NCI-H1105 treated with DMSO at 0.1 percent for 48 hours (cell line): ENCODE results near the gene NF2.
A peak's percentile ranks its signal among the peaks of the same experiment; 100 is the strongest.
"Not testable (repeated sequence)": the region's sequence is repeated elsewhere in the genome, so short reads cannot be mapped to it uniquely, and the experiment has no call there.

Experiments used
- DNase-seq: peaks from one replicate; lab custom pipeline; 2025; lab: John Stamatoyannopoulos, UW

Gene NF2

DNA sequence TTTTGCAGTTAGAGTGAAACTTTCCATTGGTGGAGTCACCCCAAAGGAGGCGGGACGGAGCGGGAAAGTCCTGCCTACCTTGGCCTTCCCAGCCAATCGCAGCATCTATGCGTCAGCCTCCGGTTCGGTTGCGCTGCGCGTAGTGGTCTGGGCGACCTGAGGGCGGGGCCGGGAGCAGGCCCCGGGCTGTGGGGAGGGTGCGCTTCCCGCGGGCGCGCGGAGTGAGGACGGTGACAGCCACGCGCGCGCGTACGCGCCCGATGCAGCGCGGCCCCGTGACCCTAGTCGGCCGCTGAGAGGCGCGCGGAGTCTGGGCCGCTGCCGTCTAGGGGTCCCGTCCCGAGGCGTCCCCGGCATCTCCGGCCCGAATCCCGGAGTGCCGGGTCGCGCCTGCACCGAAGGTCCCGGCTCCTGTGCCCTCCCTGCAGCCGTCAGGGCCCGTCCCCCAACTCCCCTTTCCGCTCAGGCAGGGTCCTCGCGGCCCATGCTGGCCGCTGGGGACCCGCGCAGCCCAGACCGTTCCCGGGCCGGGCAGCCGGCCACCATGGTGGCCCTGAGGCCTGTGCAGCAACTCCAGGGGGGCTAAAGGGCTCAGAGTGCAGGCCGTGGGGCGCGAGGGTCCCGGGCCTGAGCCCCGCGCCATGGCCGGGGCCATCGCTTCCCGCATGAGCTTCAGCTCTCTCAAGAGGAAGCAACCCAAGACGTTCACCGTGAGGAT, at the start of gene NF2:
Gene NF2, plus strand, starts transcription at position 276 of the 718 bp plus-strand sequence. Its CDS starts 366 bp downstream, at position 642.
- DNase-seq, result peak; percentile 98

DNA sequence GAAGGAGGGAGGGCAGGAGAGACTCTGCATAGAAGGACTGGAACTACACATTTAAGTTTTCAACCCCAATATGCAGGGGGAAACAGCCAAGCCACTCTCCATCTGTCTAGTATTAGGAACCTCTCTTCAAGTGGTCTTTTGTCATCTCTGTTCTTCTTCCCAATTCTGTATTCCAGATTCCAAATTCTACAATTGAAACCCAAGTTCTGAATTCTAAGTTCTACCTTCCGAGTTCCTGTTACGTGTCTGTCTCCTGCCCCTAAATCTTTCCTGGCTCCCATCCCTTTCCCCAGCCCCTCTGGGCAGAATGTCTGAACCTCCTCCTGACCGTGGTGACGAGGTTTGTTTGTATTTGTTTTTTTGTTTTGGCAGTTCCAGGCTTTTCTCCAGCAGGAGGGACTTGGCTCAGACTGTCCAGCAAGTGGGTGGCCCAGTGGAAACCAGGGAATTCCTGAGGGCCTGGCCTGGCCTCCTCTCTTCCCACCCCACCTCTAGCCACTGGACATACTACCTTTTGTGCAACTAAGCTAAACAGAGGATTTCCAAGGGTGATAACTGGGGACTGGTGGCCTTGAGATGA, 48.3 kb upstream of the NF2 start:
- no peak for DNase-seq

DNA sequence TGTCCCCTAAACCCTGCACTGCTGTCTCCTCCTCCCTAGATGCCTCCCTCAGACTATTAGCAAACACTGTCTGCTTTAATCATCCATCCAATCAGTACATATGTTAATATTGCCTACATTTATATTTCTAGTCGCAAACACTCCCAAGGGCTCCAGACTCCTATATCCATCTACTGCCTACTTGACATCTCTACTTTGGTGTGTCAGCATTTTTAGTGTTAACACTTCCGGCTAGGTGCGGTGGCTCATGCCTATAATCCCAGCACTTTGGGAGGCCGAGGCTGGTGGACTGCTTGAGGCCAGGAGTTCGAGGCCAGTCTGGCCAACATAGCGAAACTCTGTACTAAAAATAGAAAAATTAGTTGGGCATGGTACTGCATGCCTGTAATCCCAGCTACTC, 44.4 kb upstream of the NF2 start:
- no peak for DNase-seq

DNA sequence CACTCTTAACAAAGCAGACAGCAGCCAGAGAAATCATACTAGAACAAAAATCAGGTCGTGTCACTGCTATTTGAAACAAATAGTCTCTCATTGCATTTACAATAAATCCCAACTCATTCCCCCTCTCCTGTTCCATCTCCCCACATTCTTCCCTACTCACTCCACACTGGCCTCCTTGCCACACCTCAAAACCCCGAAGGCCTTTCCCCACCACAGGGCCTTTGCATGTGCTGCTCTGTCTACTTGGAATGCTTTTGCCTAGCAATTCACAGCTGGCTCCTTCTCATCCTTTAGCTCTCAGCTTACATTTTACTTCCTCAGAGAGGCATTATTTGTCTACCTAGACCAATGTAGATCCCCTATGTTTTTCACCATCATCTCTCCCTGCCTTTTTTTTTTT, 43.6 kb upstream of the NF2 start:
- DNase-seq, result no peak

DNA sequence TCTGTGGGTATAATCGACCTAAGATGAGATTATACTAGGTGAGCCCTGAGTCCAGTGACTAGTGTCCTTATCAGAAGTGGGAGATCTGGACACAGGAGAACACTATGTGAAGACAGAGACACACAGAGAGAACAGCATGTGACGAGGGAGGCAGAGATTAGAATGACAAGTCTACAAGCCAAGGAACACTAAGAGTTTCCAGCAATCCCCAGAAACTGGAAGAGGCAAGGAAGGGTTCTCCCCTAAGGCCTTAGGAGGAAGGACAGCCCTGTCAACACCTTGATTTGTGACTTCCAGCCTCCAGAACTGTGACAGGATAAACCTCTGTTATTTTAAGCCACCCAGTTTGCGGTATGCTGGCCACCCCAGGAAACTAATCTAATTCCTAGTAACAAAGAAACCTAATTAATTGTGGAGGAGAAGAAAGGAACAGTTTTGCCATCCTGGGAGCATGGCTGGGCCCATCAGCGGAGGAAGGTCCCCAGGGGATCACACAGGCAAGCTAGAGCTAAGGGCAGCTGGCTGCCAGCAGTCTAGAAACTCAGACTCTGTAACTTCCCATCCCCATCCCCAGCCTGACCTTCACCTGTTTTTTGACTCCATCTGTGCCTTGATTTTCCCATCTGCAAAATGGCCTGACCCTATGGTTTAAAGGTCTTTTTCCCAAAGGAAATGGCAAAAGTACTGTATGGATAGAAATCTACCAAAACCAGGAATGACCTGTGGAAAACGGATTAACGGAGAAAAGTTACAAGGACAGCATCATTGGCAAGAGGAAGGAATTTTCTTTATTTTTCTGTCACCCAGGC, 39.6 kb upstream of the NF2 start:
- no peak for DNase-seq

DNA sequence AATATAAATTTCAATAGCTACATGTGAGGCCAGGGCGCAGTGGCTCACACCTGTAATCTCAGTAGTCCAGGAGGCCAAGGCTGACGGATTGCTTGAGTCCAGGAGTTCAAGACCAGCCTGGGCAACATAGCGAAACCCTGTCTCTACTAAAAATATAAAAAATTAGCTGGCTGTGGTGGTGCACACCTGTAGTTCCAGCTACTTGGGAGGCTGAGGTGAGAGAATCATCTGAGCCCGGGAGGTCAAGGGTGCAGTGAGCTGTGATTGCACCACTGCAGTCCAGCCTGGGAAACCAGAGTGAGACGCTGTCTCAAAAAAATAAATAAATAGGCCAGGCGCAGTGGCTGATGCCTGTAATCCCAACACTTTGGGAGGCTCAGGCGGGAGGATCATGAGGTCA, 36.9 kb upstream of the NF2 start:
- not testable (repeated sequence) for DNase-seq

DNA sequence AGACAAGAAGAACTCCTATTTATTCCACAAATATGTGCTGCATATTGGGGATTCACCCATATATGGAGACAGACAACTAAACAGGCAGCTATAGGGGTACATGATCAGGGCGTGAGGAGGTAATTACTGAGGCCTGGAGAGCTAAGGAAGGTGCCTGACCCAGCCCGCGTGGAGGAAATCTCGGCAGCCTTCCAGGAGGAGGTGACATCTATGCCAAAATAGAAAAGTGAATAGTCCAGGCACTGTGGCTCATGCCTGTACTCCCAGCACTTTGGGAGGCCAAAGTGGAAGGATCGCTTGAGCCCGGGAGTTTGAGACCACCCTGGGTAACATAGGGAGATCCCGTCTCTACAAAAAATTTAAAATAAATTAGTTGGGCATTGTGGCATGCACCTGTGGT, 36.1 kb upstream of the NF2 start:
- DNase-seq, result no peak

DNA sequence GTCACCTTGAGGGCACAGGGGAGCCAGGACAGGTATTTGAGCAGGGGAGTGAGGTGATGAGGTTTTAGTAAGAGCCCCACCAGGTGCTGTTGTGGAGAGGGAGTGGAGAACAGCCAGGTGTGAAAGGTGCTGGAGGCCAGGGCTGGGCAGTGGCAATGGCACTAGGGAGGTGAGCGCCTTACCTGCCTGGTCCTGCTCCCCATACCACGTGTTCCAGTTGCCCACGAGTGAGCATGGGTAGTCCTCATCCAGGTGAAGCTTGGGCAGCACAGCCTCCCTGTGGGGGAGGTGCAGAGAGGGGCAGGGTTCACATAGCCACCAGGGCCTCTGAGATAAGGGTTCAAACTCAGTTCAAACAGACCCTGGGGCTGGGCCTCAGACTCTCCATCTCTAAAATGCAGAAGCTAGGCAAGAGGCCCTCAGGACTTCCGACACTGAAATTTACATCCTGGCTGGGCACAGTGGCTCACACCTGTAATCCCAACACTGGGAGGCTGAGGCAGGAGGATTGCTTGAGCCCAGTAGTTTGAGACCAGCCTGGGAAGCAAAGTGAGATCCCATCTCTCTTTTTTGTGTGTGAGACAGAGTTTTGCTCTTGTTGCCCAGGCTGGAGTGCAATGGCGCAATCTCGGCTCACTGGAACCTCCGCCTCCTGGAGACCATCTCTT, 34.3 kb upstream of the NF2 start:
- DNase-seq, result no peak

DNA sequence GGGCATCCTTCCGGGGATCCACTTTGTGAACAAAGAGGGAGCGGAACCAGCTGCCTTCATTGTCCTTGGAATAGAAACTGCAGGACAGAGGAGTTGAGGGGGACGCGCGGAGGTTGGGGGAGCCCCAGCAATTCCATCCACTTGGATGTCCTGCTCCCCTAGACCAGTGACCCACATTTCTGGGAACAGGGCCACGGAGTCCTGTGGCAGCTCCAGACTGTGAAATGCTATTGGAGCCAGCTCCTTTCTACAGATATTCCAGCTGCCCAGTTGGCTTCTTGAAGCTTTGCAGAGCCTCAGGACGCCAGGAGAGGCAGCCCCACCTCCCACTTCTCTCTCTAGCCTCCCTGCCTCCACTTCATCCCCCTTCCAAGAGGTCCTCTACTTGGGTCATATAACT, 33.0 kb upstream of the NF2 start:
- no peak for DNase-seq

DNA sequence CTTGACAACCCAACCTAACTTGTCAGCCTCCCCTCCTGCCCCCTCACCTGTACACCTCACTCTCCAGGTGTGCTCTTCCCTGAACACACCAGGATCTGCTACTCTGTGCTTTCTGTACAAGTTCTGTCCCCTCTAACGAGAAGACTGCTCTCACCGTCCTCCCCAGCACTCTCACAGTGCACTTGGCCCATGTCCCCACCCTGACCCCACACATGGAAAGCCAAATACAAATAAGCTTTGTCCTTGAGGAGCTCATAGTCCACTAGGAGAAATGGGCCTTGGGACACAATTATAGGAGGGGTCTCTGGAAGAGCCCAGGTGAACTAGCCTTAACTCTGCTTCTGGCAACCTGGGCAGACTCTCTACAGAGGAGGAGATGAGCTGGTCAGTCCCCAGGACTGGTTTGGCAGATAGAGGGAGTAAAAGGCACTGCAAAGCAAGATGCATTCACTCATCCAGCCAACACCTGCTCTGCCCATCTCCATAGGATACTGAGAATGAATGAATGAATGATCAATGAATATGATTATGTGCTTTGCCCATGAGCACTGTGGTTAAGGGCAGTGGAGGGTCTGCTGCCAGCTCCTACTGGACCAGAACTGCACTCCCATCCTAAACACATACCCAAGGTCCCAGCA, 32.4 kb upstream of the NF2 start:
- no peak for DNase-seq

DNA sequence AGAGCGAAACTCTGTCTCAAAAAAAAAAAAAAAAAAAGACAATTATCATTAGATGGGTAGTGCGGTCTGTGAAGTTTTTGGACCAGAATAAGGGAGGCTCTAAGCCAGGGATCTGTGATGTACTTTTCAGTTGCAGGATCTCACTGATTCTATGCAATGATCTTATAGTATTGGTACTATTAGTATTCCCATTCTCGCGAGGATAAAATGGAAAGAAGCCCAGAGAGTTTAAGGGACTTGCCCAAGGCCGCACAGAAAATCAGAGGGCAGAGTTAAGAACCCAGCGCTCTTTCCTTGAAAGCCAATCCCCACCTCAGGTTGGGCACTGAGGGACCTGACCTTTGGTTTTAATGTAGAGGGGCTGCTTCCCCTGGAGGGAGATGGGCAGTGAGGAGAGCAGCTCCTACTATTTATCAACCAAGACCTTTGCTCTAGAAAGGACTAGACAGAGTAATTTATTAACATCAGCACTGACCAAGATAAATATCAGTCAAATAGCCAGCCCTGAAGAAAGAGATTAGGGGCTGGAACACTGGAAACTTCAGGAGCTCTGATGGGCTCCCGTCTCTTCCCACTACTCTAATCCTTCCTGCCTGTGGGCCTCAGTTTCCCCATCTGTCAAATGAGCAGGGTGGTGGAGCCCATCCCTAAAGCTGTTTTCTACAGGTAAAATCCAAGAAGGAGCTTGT, 28.5 kb upstream of the NF2 start:
- no peak for DNase-seq

DNA sequence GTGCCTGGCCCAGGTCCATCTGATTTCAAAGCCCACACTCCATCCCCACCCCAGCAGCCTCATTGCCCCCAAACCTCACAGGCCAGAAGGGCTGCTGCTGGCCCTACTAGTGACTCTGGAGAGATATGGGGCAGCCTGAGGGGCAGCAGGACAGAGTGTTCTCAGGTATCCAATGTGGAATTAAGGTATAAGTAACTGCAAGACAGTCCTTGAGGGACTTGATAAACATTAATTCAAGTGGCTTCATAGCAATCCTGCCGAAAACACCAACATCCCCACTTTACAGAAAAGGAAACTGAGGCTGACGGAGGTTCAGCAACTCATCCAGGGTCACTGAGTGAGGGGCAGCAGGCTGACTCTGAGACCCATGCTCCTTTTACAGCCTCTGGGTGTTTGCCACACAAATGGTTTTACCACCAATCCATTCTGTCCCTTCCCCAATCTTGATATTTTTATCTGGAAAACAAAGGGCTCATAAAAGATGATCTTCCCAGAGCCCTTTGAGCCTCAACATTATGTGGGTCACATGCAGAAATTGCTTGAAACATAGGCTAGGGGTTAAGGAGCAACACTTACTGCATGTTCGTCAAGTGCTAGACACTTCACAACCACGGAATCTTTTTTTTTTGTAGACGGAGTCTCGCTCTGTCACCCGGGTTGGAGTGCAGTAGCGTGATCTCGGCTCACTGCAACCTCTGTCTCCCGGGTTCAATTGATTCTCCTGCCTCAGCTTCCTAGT, 24.8 kb upstream of the NF2 start:
- no peak for DNase-seq

DNA sequence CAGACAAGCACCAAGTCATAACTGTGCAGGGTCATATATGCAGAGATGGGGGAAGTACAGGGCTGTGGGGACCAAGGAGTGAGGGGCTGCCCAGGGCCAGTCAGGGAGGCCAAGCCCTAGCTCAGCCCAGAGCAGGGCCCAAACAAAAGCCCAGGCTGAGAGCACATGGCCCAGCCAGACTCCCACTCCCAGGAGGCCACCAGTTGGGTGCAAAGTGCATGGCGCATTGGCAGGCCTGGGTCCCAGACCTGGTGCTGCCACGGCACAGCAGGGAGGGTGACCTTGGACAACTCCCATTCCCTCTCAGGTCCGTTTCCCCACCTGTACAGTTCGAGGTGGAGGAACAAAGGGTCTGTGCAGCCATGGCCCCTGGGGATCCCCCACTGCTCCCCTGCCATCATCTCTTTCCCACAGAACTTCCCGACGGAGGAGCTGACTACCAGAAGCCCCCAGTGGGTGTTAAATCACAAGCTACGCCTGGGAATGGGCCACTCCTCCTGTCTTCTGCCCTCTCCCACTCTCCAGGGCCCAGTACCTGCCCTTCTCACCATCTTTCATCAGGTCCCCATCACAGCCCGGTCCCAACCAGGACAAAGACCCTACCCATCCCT, 23.1 kb upstream of the NF2 start:
- DNase-seq, result no peak

DNA sequence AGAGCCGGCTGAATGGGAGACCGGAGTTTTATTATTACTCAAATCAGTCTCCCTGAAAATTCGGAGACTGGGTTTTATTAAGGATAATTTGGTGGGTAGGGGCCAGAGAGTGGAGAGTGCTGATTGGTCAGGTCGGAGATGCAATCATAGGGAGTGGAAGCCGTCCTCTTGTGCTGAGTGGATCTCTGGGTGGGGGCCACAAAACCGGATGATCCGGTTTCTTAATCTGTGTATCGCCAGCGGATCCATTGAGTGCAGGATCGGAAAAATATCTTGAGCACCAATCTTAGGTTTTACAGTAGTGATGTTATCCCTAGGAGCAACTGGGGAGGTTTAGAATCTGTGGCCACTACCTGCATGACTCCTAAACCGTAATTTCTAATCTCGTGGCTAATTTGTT, 21.6 kb upstream of the NF2 start:
- no peak for DNase-seq

DNA sequence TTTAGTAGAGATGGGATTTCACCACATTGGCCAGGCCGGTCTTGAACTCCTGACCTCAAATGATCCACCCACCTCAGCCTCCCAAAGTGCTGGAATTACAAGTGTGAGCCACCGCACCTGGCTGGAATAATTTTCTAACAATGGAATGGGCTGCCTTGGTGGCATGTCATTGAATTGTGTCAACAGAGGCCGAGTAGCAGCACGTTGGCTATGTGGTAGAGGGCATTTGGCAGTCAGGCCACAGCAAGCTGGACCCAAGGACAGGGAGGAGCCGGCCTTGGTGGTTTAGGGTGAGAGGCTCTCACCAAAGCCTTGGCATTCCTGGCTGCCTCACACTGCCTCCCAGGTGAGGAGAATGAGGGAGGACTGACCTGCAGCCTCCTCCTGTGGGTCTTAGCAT, 18.5 kb upstream of the NF2 start:
- DNase-seq, result no peak

DNA sequence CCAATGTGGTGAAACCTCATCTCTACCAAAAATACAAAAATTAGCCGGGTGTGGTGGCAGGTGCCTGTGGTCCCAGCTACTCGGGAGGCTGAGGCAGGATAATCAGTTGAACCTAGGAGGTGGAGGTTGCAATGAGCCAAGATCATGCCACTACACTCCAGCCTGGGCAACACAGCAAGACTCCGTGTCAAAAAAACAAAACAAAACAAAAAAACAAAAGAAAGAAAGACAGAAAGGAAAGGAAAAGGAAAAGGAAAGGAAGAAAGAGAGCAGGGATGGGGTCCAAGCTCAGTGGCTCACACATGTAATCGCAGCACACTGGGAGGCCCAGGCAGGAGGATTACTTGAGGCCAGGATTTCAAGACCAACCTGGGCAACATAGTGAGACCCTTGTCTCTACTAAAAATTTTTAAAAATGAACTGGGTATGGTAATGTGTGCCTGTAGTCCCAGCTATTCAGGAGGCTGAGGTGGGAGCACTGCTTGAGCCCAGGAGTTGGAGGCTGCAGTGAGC, 17.2 kb upstream of the NF2 start:
- not testable (repeated sequence) for DNase-seq

DNA sequence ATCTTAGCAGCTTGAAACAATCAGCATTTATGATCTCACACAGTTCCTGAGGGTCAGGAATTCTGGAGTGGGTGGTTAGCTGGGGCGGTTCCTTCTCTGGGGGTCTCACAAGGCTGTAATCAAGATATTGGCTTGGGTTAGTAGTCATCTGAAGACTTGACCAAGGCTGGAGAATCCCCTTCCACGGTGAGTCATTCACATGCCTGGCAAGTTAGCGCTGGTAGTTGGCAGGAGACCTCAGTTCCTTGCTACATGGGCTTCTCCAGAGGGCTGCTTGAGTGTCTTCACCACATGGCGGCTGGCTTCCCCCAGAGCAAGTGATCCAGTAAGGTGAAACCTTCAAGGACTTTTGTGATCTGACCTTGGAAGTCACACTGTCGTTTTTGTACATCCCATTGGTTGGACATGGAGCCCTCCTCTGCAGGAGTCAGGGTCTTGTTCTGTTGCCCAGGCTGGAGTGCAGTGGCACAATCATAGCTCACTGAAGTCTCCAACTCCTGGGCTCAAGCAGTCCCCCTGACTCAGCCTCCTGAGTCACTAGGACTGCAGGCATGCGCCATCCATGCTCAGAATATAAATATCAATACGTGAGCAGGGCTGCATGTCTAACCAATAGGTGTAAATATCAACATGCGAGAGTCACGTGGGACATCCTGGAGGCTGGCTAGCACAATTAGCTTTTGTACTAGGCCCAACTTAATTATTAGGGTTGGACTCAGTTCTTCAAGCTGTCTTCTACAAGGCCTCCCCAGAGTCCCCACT, 15.3 kb upstream of the NF2 start:
- no peak for DNase-seq

DNA sequence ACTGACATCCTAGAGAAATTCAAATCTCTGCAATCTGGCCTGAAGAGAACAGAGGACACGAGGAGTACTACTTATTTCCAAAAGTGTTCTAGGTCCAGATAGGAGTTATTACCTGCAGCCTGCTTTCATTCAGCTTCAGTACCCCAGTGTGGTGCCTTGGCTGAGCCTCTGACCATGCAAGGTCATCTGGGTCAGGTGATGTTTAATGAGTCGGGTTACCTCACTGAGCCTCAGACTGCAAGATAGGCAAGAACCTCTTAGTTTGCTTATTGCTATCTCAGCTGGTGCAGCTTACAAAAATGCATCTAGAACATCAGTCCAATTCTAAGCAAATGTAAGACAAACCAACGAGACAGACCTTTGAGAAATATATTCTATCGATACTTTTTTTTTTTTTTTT, 9.5 kb upstream of the NF2 start:
- no peak for DNase-seq

DNA sequence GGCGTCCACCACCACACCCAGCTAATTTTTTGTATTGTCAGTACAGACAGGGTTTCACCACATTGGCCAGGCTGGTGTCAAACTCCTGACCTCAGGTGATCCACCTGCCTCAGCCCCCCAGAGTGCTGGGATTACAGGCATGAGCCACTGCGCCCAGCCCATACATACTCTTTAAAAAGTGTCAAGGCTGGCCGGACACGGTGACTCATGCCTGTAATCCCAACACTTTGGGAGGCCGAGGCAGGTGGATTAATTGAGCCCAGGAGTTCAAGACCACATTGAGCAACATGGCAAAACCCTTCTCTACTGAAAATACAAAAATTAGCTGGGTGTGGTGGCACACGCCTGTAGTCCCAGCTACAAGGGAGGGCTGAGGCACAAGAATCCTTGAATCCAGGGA, 9.0 kb upstream of the NF2 start:
- not testable (repeated sequence) for DNase-seq
